Measurements from ENCODE around the gene ARL6IP4.
A peak's percentile ranks its signal among the peaks of the same experiment; 100 is the strongest.
"Not testable (repeated sequence)": the region's sequence is repeated elsewhere in the genome, so short reads cannot be mapped to it uniquely, and the experiment has no call there.

ARL6IP4 gene

DNA sequence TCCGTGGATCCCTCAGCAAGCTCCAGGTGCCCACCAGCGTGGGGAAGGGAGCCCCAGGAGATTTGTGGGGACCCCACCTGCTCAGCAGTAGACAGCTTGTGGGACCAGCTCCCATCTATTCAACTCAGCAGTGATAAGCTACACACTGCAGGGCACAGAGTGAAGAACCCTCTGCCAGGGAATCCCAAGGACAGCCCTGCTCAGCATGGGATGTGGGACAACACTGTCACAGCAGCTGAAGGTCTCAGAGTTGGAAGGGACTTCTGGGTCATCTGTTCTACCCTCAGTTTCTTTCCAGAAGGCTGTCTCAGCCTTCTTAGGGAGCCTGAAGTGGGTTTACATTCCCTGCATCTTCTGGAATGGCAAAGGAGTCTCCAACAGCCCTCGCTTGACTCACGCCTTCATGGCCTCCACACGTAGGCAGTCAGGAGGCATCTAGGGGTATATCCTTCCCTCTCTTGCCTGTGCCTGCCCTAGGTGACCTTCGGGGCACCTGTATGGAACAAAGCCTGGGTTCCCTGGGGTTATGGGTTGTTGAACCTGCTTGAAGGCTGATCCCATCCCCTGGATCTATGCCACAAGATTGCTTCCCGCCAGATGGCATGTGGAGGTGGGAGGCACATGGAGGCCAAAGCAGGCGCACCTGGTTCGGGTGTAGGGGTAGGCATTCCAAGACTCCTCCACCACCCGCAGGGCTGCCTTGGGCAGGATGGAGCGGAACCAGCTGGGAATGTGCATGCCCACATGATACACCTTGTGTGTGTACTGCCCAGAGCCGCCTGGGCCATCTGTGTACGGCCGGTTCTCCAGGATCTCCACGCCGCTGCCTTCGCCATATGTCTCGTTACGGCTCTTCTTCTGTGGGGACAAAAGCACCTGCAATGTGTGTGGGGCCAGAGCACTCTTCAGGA is 33.0 kb downstream of the ARL6IP4 start:
- no peak for DNase-seq

DNA sequence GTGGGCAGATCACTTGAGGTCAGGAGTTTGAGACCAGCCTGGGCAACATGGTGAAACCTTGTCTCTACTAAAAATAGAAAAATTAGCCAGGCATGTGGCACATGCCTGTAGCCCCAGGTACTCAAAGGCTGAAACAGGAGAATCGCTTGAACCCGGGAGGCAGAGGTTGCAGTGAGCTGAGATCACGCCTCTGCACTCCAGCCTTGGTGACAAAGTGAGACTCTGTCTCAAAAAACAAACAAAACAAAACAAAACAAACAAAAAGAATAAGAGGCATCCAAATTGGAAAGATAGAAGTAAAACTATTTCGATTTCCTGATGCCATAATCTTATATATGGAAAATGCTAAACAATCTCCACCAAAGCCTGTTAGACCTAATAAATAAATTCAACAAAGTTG is 34.0 kb downstream of the ARL6IP4 start:
- not testable (repeated sequence) for DNase-seq

DNA sequence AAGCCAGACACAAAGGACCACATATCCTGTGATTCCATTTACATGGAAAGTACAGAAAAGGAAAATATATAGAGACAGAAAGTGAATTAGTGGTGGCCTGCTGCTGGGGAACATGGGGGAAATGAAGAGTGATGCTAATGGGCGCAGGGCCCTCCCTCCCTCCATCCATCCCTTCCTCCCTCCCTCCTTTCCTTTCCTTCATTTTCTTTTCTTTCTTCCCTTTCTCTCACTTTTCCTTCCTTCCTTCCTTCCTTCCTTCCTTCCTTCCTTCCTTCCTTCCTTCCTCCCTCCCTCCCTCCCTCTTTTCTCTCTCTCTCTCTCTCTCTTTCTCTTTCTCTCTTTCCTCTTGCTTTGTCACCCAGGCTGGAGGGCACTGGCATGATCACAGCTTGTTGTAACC is 37.3 kb downstream of the ARL6IP4 start:
- DNase-seq: no peak

DNA sequence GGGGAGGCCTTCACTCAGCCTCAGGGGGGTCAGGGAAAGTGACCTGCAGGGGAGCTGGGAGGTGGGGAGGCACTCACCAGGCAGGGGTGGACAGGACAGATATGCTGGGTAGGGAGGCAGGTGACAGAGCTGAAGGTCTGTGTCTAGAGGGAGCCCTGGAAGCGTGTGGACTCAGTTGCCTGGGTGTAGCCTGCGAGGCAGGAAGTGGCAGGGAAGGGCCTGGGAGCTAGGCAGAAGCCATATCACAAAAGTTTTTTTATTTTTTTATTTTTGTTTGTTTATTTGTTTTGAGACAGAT is 39.3 kb downstream of the ARL6IP4 start:
- no peak for DNase-seq

DNA sequence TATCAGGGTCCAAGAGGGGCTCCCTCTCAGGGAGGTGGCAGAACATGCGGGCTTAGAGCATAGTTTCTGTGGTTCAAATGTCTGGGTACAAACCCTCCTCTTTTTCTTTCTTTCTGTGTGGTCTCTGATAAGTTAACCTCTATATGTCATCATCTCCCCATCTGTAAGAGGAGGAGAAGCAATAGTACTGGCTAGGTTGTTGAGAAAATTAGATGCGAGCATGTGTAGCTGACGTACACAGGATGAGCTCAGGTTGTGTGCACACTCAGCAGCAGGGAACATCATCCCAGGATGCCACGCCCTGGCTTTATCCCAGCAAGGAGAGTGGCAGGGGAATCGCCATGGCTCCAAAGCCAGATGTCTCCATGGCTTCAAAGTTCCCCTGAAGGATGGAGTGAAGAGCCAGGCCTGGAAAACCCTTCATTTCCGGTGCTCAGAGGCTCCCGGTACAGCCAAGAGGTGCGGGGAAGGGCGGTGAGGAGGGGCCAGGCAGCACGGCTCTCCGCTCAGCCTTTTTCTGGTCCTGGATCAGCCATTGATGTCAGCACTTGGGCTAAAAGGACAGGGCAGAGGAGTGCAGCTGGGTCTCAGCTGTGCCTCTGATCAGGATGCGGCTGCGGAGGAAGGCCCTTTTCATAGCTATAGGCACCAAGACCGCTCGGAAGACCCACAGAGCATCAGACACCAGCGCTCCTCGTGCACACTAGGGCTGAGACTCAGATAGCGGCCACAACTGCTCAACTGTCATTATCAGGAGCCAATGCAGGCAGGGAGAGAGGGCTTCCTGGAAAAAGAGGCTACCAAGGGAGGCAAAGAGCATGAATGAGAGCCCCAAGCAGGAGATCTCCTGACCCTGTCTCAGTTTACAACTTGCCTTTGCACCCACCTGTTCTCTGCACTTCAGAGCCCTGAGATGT is 41.5 kb downstream of the ARL6IP4 start:
- no peak for DNase-seq

DNA sequence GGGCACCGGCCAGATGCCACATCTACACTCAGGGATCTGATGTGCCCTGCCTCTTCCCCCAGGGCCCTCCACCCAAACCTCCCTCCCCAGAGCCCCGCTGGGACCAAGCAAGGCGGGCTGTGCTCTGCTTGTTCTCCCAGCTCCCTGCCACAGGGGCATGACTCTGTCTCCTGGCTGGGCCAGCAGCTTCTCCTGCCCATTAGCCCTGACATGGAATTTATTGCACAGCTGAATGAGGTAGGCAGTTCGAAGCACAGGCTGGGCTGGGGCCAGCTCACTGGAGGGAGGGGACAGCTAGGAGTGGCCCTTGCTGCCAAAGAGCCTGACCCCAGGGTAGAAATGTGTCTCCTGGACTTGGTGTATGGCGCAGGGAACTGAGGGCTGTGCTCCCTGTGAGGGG is 42.4 kb downstream of the ARL6IP4 start:
- DNase-seq: no peak

DNA sequence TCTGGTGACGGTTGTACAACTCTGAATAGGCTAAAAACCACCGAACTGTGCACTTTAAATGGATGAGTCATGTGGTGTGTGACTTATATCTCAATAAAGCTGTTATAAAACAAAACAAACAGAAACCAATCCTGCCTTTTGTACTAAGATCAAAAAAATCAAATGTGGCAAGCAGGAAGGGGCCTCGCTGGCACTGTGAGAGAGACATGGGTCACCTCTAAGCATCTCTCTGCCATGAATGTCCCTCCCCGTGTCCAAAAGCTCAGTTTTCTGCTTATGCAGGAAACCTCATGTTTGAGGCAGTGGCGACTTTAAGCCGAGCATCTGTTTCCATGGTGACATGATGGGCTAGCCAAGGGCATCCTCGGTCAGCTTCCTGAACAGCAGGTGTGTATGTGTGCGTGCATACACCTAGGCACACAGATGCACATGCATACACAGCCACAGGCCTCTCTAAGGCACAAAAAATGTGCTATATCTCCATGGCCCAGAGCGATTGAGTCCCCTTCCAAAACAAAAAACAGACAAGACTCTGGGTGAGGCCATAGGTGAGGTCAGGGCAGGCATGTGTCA is 44.4 kb downstream of the ARL6IP4 start:
- DNase-seq: peak in 1 of 5 donors; percentile 33

DNA sequence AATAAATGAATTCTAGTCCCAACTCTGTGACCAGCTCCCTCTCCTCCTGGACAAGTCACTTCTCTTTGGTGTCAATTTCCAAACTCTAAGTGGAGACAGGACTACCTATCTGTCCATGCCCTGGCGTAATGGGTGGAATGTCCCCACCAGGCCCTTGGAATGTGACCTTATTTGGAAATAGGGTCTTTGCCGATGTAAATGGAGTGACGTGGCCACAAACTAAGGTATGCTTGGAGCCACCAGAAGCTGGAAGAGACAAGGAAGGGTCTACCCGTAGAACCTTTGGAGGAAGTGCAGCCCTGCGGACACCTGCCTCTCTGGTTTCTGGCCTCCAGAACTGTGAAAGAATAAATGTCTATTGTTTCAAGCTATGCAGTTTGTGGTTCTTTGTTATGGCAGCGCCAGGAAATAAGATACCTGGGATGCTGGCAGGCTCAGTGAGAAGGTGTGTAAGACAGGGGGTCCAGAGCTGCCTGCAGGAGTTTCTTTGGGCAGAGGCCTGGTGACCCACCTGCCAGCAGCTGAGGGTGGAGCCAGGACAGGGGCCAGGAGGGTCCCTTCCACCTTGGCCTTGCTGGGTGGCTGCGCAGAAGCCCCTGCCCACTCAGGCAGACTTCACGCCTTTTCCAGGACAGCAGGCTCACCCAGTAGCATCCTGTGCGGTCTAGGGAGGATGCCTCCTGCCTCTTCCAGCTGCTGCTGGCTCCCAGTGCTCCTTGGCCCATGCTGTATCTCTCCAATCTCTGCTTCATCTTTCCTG is 45.8 kb downstream of the ARL6IP4 start:
- DNase-seq: no peak

DNA sequence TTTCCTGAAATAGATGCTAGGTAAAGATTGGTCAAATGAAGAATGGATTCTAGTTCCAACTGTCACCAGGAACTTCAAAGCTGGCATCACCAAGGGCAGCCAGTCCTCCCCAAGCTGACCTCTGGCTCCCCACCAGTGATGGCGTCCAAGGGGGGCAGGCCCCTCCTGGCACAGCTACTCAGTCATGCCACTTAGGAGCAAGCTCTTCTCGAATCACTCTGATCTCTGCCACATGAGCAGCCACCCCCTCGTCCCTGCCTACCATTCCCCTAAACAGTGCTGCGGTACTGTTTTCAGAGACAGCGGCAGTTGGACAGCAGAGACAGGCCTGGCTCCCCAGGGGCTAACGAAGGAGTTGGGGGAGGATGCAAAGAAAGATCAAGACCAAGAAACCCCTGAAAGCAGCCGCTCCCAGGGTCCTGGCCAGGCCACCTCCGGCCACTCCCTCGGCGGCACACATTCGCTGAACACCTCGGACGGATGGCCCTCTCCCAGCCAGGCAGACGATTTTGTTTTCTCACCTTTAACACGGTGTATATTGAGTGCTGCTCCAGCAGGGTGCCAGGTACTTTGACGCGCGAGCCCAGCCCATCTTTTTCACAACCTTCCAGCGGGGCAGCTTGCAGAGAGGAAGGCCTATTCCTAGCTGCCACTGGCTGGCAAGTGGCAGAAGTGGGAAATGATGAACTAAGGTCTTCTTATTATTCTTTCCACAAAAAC is 47.4 kb downstream of the ARL6IP4 start:
- DNase-seq: no peak

DNA sequence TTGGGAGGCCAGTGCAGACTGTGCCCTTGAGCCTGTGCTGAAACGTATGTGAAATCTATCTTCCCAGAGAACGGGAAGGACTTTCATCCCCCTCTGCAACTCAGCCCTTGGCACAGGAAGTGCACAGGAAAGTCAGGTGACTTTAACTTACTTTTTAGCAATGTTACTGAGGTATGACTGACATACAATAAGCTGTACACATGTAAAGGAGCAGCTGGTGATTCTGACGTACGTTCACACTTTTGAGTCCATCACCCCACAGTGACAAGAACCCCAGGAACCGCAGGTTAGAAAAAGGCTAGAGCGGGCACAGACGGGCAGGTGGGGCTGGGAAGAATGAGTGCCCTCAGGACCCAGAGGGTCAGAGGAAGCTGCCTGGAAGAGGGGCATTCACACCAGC is 48.0 kb downstream of the ARL6IP4 start:
- DNase-seq: no peak

DNA sequence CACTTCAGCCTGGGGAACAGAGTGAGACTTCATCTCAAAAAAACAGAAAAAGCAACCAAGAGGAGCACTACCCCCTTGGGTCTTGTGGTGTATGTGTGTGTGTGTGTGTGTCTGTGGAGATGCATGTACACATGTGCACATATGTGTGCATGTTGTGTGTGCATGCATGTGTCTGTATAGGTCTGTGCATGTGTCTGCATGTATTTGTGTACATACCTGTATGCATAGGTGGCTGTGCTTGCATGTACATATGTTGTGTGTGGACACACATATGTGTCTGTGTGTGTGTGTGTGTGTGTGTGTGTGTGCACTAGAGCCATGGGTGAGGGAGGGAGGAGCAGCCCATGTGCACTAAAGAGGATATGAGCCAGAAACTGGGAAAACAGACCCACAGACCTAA is 49.1 kb downstream of the ARL6IP4 start:
- DNase-seq: no peak

DNA sequence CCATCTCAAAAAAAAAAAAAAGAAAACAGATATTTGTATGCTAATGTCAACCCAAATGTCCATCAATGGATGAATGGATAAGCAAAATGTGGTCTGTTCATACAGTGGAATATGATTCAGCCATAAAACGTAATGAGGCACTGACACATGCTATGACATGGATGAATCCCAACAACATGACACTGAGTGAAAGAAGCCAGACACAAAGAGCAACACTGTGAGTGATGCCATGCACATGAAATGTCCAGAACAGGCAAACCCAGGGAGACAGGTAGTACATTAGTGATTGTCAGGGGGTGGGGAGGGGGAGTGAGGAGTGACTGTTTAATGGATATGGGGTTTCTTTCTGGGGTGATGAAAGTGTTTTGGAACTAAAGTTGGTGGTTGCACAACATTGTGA is 50.2 kb downstream of the ARL6IP4 start:
- no peak for DNase-seq

DNA sequence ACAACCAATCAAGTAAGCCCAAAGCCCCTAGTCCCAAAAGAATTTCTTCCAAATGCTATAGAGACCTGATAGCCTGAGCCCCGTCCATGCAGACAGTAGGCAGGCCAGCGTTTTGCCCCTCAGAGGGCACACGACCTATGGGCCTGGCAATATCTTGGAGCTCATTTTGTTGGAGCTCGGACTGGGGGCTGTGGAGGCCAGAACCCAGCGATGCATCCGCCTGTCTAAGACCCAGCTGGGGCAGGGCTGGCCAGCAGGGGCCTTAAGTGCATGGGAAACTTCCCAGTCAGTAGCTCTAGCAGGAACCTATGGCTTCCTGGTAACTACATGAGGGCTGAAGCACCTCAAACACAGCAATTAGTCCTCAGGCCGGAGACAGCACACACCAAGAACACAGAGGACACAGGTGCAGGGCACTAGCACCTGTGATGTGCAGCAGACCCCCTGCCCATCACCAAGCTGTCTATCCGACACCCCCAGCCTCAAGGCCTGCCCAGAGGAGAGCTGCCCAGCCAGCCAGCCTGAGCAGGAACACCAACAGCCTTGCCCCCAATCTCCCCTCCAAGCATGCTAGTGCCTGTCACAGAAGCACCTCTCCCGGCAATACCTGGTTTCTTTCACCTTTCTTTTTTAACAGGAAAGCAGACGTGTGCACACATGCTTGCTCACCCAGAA is 50.8 kb downstream of the ARL6IP4 start:
- DNase-seq: no peak

Data from T-helper 1 cell (primary cell).